Activated CD4-positive, alpha-beta memory T cell treated with anti-CD3 and anti-CD28 coated beads for 36 hours (primary cell): ENCODE measurements around the gene ADH6. TPM values are rescaled to one million over a fixed set of nuclear protein-coding genes. Genes with fewer than 3 reads are reported as not detected.

Experiments
- CTCF ChIA-PET: fragments of 350-600 bp; sonication (Branson Sonifier 250); formaldehyde crosslinking; loops from one replicate; lab custom pipeline; 2021; ENCODE audit warnings: antibody characterized with exemption, inconsistent platforms; lab: Charles Lee
- POLR2A ChIA-PET: fragments of 350-600 bp; sonication (Branson Sonifier 250); formaldehyde crosslinking; loops from one replicate; lab custom pipeline; 2021; ENCODE audit warnings: antibody characterized with exemption; lab: Charles Lee
- DNase-seq: peaks from one replicate; pipeline ENCODE4 v3.0.0-alpha.2; 2020
- H3K27ac Mint-ChIP-seq: one replicate; pipeline ENCODE4 v1.8.0; 2021; ENCODE audit warnings: mixed read lengths
- H3K27me3 Mint-ChIP-seq: one replicate; pipeline ENCODE4 v1.8.0; 2021; ENCODE audit warnings: mixed read lengths
- H3K36me3 Mint-ChIP-seq: one replicate; pipeline ENCODE4 v1.8.0; 2021; ENCODE audit warnings: mixed read lengths
- H3K4me1 Mint-ChIP-seq: one replicate; pipeline ENCODE4 v1.8.0; 2021; ENCODE audit warnings: low read depth, mixed read lengths
- H3K4me3 Mint-ChIP-seq: one replicate; pipeline ENCODE4 v1.8.0; 2021; ENCODE audit warnings: mild to moderate bottlenecking, mixed read lengths
- H3K9me3 Mint-ChIP-seq: one replicate; pipeline ENCODE4 v1.8.0; 2021; ENCODE audit warnings: mixed read lengths
- intact Hi-C: fragments of 100-400 bp; cut with micrococcal nuclease; formaldehyde crosslinking; loops from one replicate; pipeline ENCODE4 v1.15.1; 2023
- total RNA-seq, 2 experiments: library from RNA; stranded (reverse); gene quantifications; one replicate each; pipeline ENCODE4 v1.2.3, GENCODE V29; 2021

ADH6 gene
- total RNA-seq, 2 experiments from 2014 or later = not detected

- POLR2A ChIA-PET = no interaction called here
These were observed 33.5 kb downstream of the ADH6 start for GRCh38 chr4:99185581-99185980.

GRCh38 chr4:99180382-99181070 lies 38.5 kb downstream of the ADH6 start:
- H3K9me3 Mint-ChIP-seq = peaks cover 12% of the 10 kb centered on the region
- H3K27ac Mint-ChIP-seq = no peak overlapping the region
- ChIA-PET CTCF (no interaction called here), POLR2A (no interaction called here)
- intact Hi-C loops = no loop called here
- H3K36me3 Mint-ChIP-seq = peaks cover 4% of the 10 kb centered on the region
- DNase-seq = no peak
- H3K4me3 Mint-ChIP-seq = no peak overlapping the region
- no peaks in the 10 kb centered on the region for H3K4me1 Mint-ChIP-seq
- peaks cover under 1% of the 10 kb centered on the region for H3K27me3 Mint-ChIP-seq

More at GRCh38 chr4:99185581-99185980, 33.5 kb downstream of the ADH6 start:
- H3K9me3 Mint-ChIP-seq = peaks cover 23% of the 10 kb centered on the region
- H3K36me3 Mint-ChIP-seq = peaks cover 5% of the 10 kb centered on the region
- H3K27ac Mint-ChIP-seq = no peak overlapping the region
- no peaks in the 10 kb centered on the region for H3K27me3 Mint-ChIP-seq
- H3K4me3 Mint-ChIP-seq = no peak overlapping the region
- CTCF ChIA-PET = no interaction called here
- no peaks in the 10 kb centered on the region for H3K4me1 Mint-ChIP-seq
- intact Hi-C loops = no loop called here
- DNase-seq = no peak

DNA sequence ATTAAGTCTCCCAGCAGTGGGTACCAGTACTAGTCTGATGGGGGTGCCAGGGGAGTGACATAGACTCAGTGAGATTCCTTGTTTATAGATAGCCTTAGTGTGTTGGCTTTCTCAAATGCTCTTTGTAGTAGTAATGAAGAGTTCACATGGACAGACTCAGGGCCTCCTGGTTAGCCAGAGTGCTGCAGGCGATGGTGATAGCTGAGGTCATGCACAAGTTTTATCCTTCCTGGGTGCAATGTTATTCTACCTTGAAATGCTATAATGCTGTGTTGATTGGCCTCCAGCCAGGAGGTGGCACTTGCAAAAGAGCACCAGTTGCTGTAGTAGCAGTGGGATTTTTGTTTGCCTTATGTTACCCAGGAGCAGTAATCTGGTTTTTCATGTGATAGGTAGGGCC lies 39.4 kb downstream of the ADH6 start:
- CTCF ChIA-PET = no interaction called here
- peaks cover 4% of the 10 kb centered on the region for H3K27me3 Mint-ChIP-seq
- no peak for DNase-seq

DNA sequence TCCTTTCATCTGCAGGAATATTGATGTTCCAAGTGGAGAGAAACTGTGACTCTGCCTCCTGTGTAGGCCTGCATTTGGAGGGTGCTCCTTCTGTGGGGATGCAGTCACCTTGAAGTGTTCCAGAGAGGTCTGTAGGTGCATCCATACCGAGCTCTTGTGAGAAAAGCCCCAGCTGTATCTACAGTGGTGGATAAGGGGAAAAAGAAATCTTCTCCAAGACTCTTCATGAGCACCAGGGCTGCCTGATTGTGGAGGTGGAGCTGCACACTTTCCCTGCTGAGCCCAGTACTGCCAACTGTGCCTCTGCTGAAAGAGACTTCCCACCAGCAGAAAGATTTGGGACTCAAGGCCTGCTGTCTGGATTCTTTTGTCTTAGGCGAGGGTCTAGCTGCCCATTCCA lies 39.9 kb downstream of the ADH6 start:
- peaks cover 4% of the 10 kb centered on the region for H3K27me3 Mint-ChIP-seq
- peaks cover 2% of the 10 kb centered on the region for H3K36me3 Mint-ChIP-seq
- H3K27ac Mint-ChIP-seq = no peak overlapping the region
- ChIA-PET CTCF (no interaction called here), POLR2A (no interaction called here)
- intact Hi-C loops = no loop called here
- H3K4me1 Mint-ChIP-seq = no peaks in the 10 kb centered on the region
- peaks cover 11% of the 10 kb centered on the region for H3K9me3 Mint-ChIP-seq
- DNase-seq = no peak
- H3K4me3 Mint-ChIP-seq = no peak overlapping the region

More for the DNA sequence above, 39.4 kb downstream of the ADH6 start:
- intact Hi-C loops = no loop called here
- Mint-ChIP-seq H3K4me3 (no peak overlapping the region), H3K36me3 (peaks cover 2% of the 10 kb centered on the region), H3K9me3 (peaks cover 11% of the 10 kb centered on the region), H3K27ac (no peak overlapping the region), H3K4me1 (no peaks in the 10 kb centered on the region)
- POLR2A ChIA-PET = no interaction called here

- ChIA-PET POLR2A (interaction anchor here (0.6 kb wide), 1 partner anchor 1055 kb away, joined by 4 read pairs; no protein-coding TSS in a partner anchor), CTCF (no interaction called here)
- Mint-ChIP-seq H3K36me3 (no peaks in the 10 kb centered on the region), H3K27ac (no peak overlapping the region), H3K9me3 (peaks cover 3% of the 10 kb centered on the region), H3K27me3 (no peaks in the 10 kb centered on the region), H3K4me3 (no peak overlapping the region), H3K4me1 (no peaks in the 10 kb centered on the region)
- intact Hi-C loops = no loop called here
- no peak for DNase-seq
These were observed 52.5 kb downstream of the ADH6 start for GRCh38 chr4:99166544-99166943.

GRCh38 chr4:99165978-99166377 lies 53.1 kb downstream of the ADH6 start:
- Mint-ChIP-seq H3K27me3 (no peaks in the 10 kb centered on the region), H3K9me3 (peaks cover 3% of the 10 kb centered on the region), H3K4me3 (no peak overlapping the region), H3K4me1 (no peaks in the 10 kb centered on the region), H3K27ac (no peak overlapping the region), H3K36me3 (no peaks in the 10 kb centered on the region)
- DNase-seq = no peak
- POLR2A ChIA-PET = no interaction called here
- intact Hi-C loops = no loop called here
- CTCF ChIA-PET = no interaction called here

GRCh38 chr4:99161373-99162099 lies 57.5 kb downstream of the ADH6 start:
- DNase-seq = no peak
- no peaks in the 10 kb centered on the region for H3K36me3 Mint-ChIP-seq
- H3K4me1 Mint-ChIP-seq = no peaks in the 10 kb centered on the region
- no peak overlapping the region for H3K4me3 Mint-ChIP-seq
- no peaks in the 10 kb centered on the region for H3K27me3 Mint-ChIP-seq
- intact Hi-C loops = no loop called here
- ChIA-PET CTCF (no interaction called here), POLR2A (no interaction called here)
- peaks cover 3% of the 10 kb centered on the region for H3K9me3 Mint-ChIP-seq
- H3K27ac Mint-ChIP-seq = no peak overlapping the region

- no peaks in the 10 kb centered on the region for H3K9me3 Mint-ChIP-seq
- no peaks in the 10 kb centered on the region for H3K27me3 Mint-ChIP-seq
- intact Hi-C loops = no loop called here
- H3K4me3 Mint-ChIP-seq = no peak overlapping the region
- no peaks in the 10 kb centered on the region for H3K36me3 Mint-ChIP-seq
- POLR2A ChIA-PET = no interaction called here
- DNase-seq = no peak
- H3K4me1 Mint-ChIP-seq = no peaks in the 10 kb centered on the region
- CTCF ChIA-PET = no interaction called here
- no peak overlapping the region for H3K27ac Mint-ChIP-seq
These were observed 59.3 kb downstream of the ADH6 start for GRCh38 chr4:99159699-99160098.

- no peak overlapping the region for H3K27ac Mint-ChIP-seq
- intact Hi-C loops = no loop called here
- no peak for DNase-seq
- H3K9me3 Mint-ChIP-seq = no peaks in the 10 kb centered on the region
- H3K4me3 Mint-ChIP-seq = no peak overlapping the region
- POLR2A ChIA-PET = no interaction called here
- CTCF ChIA-PET = no interaction called here
- H3K4me1 Mint-ChIP-seq = no peaks in the 10 kb centered on the region
- no peaks in the 10 kb centered on the region for H3K36me3 Mint-ChIP-seq
- no peaks in the 10 kb centered on the region for H3K27me3 Mint-ChIP-seq
These were observed 61.5 kb downstream of the ADH6 start for GRCh38 chr4:99157478-99157935.

- Mint-ChIP-seq H3K4me1 (no peaks in the 10 kb centered on the region), H3K4me3 (no peak overlapping the region), H3K27me3 (no peaks in the 10 kb centered on the region), H3K36me3 (no peaks in the 10 kb centered on the region), H3K9me3 (no peaks in the 10 kb centered on the region), H3K27ac (no peak overlapping the region)
- DNase-seq = no peak
- CTCF ChIA-PET = no interaction called here
- intact Hi-C loops = no loop called here
- POLR2A ChIA-PET = no interaction called here
These were observed 62.1 kb downstream of the ADH6 start for GRCh38 chr4:99156992-99157391.

DNA sequence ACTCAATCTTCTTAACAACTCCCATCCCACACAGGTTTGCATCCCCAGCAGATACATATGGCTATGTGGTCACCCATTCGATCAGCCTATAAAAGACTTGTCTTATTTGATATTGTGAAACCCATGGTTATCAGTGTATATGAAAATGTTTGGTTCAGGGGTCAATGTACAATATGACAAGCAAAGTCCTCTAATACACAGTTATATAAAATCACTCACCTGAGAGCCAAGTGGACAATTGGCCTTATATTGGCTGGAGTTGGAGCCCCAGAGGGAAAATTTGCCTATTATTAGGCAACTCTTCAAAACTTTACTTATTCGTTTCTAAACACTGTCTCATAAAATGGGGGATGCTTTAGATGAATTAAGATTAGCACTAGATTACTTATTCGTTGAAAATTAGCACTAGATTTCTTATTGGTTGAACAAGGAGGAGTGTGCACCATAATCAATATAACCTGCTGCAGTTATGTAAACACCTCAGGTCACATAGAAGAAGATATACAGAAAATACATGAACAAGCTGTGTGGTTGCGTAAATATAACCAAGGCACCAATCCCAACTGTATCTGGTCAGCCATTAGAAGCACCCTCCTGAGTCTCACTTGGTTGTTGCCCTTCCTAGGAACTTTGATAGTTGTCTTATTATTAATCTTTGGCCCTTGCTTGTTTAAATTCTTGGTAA lies 64.2 kb downstream of the ADH6 start:
- Mint-ChIP-seq H3K4me3 (no peak overlapping the region), H3K27ac (no peak overlapping the region), H3K4me1 (no peaks in the 10 kb centered on the region), H3K9me3 (peaks cover 2% of the 10 kb centered on the region), H3K27me3 (no peaks in the 10 kb centered on the region), H3K36me3 (no peaks in the 10 kb centered on the region)
- ChIA-PET POLR2A (no interaction called here), CTCF (no interaction called here)
- no peak for DNase-seq
- intact Hi-C loops = no loop called here
